Right lobe of liver (tissue), 6 donors: ENCODE results near the gene RIGI. TPM values are rescaled to one million over a fixed set of nuclear protein-coding genes. Genes with fewer than 3 reads are reported as not detected.
"Not testable (repeated sequence)": the region's sequence is repeated elsewhere in the genome, so short reads cannot be mapped to it uniquely, and the experiment has no call there.

Experiments
- ATAC-seq, 4 donors: fragments of 200-7000 bp; cut with Tn5 transposase; one replicate each; pipeline ENCODE4 v1.9.1; 2020; ENCODE audit warnings: mild to moderate bottlenecking in 4 of 4, moderate library complexity in 4 of 4
- DNase-seq, 3 donors: peaks; one replicate each; pipeline ENCODE4 v3.0.0-alpha.2; 2020
- H3K27ac ChIP-seq, 3 donors: fragments of 200-600 bp; one replicate each; pipeline ENCODE4 v1.8.0; 2022
- H3K27me3 ChIP-seq, 2 donors: fragments of 200-600 bp; one replicate each; pipeline ENCODE4 v1.8.0; 2022
- H3K36me3 ChIP-seq, 4 donors: fragments of 200-600 bp; sonication (generic) in 1 of 4; one replicate each; pipeline versions ENCODE4 v1.5.1 to v1.8.0; 2017 to 2022; ENCODE audit warnings: control low read depth in 1 of 4
- H3K4me1 ChIP-seq, 4 donors: fragments of 200-600 bp; sonication (generic) in 1 of 4; one replicate each; pipeline versions ENCODE4 v1.5.1 to v1.8.0; 2017 to 2022; ENCODE audit warnings: control low read depth in 1 of 4
- H3K4me3 ChIP-seq, 3 donors: fragments of 200-600 bp; one replicate each; pipeline ENCODE4 v1.8.0; 2022
- H3K9me3 ChIP-seq, 4 donors: fragments of 200-600 bp; sonication (generic) in 1 of 4; one replicate each; pipeline versions ENCODE4 v1.5.1 to v1.8.0; 2017 to 2022; ENCODE audit warnings: control low read depth in 1 of 4
- CTCF ChIP-seq, 4 donors: fragments of 200-600 bp in 3 of 4; fragments of 450-650 bp in 1 of 4; IDR thresholded peaks; one replicate each; pipeline versions ENCODE4 v1.5.1 to v1.8.0; 2016 to 2022; ENCODE audit warnings: antibody characterized with exemption in 4 of 4, mild to moderate bottlenecking in 2 of 4
- POLR2A ChIP-seq: fragments of 450-650 bp; IDR thresholded peaks from one replicate; pipeline ENCODE4 v1.6.1; 2017; ENCODE audit warnings: antibody characterized with exemption, mild to moderate bottlenecking
- WGBS: methylation state at CpG from one replicate; pipeline ENCODE4 v1.1.6; 2018; ENCODE audit warnings: low coverage, low lambda C conversion rate; ENCODE audit not compliant: insufficient coverage; ENCODE audit errors: missing lambda C conversion rate; 5-methylcytosine and 5-hydroxymethylcytosine counted together
- intact Hi-C, 2 donors: fragments of 100-400 bp; cut with DNase I; formaldehyde crosslinking; loops; one replicate each; pipeline versions ENCODE4 v1.11.2 to v1.14.1; 2022
- total RNA-seq, 6 experiments: library from RNA; depleted of rRNA in 2 of 6; stranded (reverse); fragments of >200 nt in 2 of 6; fragmentation: NEBNext Ultra II Directional in 3 of 6; extraction: Animal tissue kit (Norgen Biotek cat#: 25700) in 3 of 6; gene quantifications; one replicate each; pipeline versions ENCODE4 v1.1.0 to v1.2.4, GENCODE V29; 2016 to 2023
- donor health status: DM: no; HTN: yes; CAD: no.
- donor health status: DM: no; HTN: no; CAD: no.
- donor health status: DM: no; HTN: no; CAD: no.
- donor health status: DM: no; HTN: yes; CAD: no.
- donor health status: DM: no; HTN: yes; CAD: no.

Gene RIGI
- total RNA-seq, 6 experiments from 2014 or later: 2.7 to 6.1 (median 4.8) TPM

DNA sequence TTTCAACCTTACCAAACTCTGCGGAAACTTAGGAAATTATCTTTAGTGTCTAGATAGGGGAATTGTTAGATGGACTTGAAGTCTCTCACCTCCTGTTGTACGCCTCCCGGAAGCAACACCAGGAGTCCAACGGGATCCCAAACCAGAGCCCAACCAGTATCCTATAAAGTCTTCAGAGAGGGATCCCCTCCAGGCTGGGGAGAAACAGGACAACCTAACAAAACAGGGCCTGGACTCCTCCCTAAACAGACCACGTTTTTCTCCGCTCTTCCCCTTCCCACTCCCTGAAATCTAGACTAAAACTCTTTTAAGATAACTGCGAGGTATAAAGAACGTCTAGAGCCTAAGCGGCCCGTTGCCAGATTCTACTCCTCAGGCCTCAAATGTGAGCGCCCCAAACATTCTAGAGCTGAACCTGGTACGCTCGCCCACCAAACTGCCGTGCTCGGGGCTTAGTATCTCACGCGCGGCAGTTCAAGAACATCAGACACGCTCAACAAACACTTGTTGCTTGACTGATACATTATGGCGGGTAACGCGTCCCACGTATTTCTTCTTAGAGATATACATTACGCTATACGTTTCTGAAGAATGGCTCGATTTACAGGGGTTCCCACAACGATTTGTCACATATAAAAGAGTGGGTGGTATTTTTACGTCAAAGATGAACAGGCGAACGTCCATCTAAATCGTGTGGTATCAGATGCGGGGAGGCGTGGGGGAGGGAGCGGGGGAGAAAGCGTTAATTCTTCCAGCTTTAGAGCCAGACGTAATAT lies 25.5 kb upstream of the RIGI start:
- H3K36me3 ChIP-seq: no peaks in the 10 kb centered on the region
- H3K27ac ChIP-seq: peak overlapping the region; percentile 96 to 99 (median 98)
- H3K9me3 ChIP-seq: no peaks in the 10 kb centered on the region
- WGBS: under 1% methylated on average over 36 of the region's 36 CpGs
- ATAC-seq (peak; percentile 33 to 42 (median 39)), DNase-seq (no peak)
- H3K4me3 ChIP-seq: peak overlapping the region; percentile 81 to 89 (median 84)
- peaks cover 0 to 13% (median 6%) of the 10 kb centered on the region in 4 donors for H3K4me1 ChIP-seq
- no peak for TF ChIP-seq POLR2A
- no peak for TF ChIP-seq CTCF (IDR thresholded peaks at IDR 0.05)
- intact Hi-C loops: no loop called here
- H3K27me3 ChIP-seq: no peaks in the 10 kb centered on the region

DNA sequence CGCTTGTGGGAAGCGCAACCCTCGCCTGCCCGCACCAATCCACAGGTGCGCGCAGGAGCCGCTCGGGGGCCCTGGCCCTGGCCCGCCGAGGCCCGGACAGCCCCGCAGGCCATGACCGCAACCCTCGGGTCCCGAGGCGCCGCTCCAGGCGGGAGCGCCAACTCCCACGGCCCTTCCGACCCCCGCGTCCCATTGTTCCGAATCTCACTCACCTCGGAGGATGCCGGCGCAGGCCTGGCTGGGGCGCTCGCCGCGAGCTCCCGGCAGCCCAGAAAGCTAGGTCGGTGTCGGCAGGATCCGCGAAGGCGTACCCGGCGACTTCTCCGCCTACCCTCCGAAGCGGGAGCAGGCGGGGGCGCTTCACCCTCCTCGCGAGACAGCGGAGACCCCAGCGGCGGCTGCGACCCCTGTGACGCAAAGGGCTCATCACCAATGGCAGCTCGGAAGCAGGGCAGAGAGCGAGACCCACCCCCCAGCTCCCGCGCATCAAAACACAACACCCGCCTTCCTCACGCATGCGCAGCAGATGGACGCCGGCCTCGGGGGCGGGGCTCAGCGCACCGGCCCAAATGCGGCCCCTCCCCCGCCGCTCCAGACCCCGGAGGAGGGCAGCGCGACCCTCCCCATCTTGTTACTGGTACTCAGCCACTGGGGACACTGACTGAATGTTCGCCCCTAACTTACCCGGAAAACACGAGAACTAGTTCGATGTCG lies 24.7 kb upstream of the RIGI start:
- Histone ChIP-seq H3K4me1 (peaks cover 0 to 13% (median 6%) of the 10 kb centered on the region in 4 donors), H3K27me3 (no peaks in the 10 kb centered on the region), H3K36me3 (no peaks in the 10 kb centered on the region), H3K9me3 (no peaks in the 10 kb centered on the region), H3K4me3 (peak overlapping the region; percentile 81 to 89 (median 84)), H3K27ac (peak overlapping the region; percentile 96 to 99 (median 98))
- TF ChIP-seq POLR2A (no peak), CTCF (IDR thresholded peaks at IDR 0.05) (peak in 1 of 4 donors; percentile 9)
- DNase-seq (peak; percentile 92 to 93 (median 93)), ATAC-seq (peak; percentile 81 to 87 (median 84))
- WGBS: 1% methylated on average over 24 of the region's 75 CpGs
- intact Hi-C loops: no loop called here

DNA sequence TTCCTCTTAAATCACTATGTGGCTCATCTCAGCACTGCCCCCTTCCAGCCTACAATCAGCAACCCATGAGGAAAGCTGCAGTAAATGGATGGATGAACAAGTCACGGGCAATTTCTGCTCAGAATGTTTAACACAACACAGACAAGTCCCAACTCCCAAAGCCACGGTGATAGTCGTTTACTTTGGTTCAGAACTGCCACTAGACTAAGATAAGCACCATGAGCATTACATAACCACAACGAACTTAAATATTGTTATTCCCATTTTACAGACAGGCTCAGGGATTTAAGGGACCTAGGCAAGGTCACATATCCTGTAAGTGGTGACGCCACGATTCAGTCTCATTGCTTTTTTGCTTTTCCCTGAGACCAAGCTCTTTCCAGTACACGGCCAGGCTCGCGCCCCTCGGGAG lies 24.2 kb upstream of the RIGI start:
- intact Hi-C loops: no loop called here
- DNase-seq: no peak
- WGBS: 7% methylated on average over 6 of the region's 10 CpGs

DNA sequence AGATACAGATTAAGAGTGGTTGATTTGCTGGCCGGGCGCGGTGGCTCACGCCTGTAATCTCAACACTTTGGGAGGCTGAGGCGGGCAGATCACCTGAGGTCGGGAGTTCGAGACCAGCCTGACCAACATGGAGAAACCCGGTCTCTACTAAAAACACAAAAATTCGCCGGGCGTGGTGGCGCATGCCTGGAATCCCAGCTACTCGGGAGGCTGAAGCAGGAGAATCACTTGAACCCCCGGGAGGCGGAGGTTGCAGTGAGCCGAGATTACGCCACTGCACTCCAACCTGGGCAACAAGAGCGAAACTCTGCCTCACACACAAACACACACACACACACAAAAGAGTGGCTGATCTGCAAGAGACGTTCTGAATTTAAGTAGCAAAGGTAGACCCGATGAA lies 22.2 kb upstream of the RIGI start:
- H3K27me3 ChIP-seq, H3K4me3 ChIP-seq, DNase-seq, H3K9me3 ChIP-seq, intact Hi-C loops, ATAC-seq, H3K27ac ChIP-seq: not testable (repeated sequence)
- peaks cover 0 to 12% (median 5%) of the 10 kb centered on the region in 4 donors for H3K4me1 ChIP-seq
- peaks cover 0 to 10% (median 0%) of the 10 kb centered on the region in 4 donors for H3K36me3 ChIP-seq
- 98% methylated on average over 18 of the region's 20 CpGs for WGBS

More for the DNA sequence above, 24.2 kb upstream of the RIGI start:
- no peaks in the 10 kb centered on the region for H3K36me3 ChIP-seq
- ATAC-seq: no peak
- no peaks in the 10 kb centered on the region for H3K9me3 ChIP-seq
- TF ChIP-seq CTCF (IDR thresholded peaks at IDR 0.05) (no peak), POLR2A (no peak)
- H3K4me3 ChIP-seq: peak overlapping the region; percentile 81 to 89 (median 84)
- H3K27me3 ChIP-seq: no peaks in the 10 kb centered on the region
- H3K4me1 ChIP-seq: peaks cover 0 to 13% (median 6%) of the 10 kb centered on the region in 4 donors
- H3K27ac ChIP-seq: peak overlapping the region; percentile 96 to 99 (median 98)

DNA sequence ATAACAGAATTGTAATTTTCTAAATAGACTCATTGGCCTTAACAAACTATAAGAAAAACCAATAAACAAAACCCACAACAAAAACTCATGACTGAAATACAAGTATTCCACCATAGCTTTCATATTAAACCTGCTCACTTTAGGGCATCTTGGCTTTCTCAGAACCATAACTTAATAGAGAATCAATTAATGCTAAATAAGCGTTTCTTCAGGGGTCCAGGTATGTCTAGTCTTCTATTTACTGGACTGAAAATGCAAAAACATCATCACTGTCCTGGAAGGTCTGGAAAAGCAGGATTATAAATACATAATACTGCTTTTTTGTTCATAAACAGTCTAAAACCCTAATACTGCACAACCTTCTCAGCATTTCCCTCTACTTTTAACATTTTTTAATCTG lies 19.9 kb upstream of the RIGI start:
- Histone ChIP-seq H3K36me3 (peaks cover 0 to 31% (median 6%) of the 10 kb centered on the region in 4 donors), H3K27me3 (no peaks in the 10 kb centered on the region), H3K4me3 (no peak overlapping the region), H3K27ac (no peak overlapping the region), H3K4me1 (peaks cover 0 to 8% (median 4%) of the 10 kb centered on the region in 4 donors), H3K9me3 (no peaks in the 10 kb centered on the region)
- WGBS: 92% methylated on average over 1 of the region's 1 CpG
- TF ChIP-seq CTCF (IDR thresholded peaks at IDR 0.05) (no peak), POLR2A (no peak)
- ATAC-seq (no peak), DNase-seq (no peak)
- intact Hi-C loops: no loop called here
